ENCODE data around the gene RHBDD2. TPM values are rescaled to one million over a fixed set of nuclear protein-coding genes. Genes with fewer than 3 reads are reported as not detected.
"Not testable (repeated sequence)": the region's sequence is repeated elsewhere in the genome, so short reads cannot be mapped to it uniquely, and the experiment has no call there.

RHBDD2 gene
- total RNA-seq, 1 donor from 2014 or later, result 32.8 TPM

DNA sequence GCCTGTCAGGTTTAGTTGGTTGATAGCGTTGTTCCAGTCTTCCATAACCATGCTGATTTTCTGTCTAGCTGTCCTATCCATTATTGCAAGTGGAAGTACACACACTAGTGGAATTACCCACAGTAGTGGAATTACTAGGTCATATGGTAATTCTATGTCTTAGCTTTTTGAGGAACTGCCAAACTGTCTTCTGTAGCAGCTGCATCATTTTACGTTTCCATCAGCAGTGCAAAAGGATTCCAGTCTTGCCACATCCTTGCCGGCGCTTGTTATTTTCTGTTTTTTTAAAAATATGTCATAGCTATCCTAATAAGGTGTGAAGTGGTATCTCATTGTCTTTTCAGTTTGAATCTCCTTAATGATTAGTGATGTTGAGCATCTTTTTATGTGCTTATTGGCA lies 17.2 kb upstream of the RHBDD2 start:
- no peak for DNase-seq
- peaks cover 14% of the 10 kb centered on the region for H3K27me3 Mint-ChIP-seq
- H3K4me1 Mint-ChIP-seq, result no peaks in the 10 kb centered on the region
- TF ChIP-seq CTCF (IDR thresholded peaks at IDR 0.05), result no peak
- ATAC-seq (ENCODE audit: low read depth), result no peak
- H3K4me3 Mint-ChIP-seq, result no peak overlapping the region
- ChIA-PET CTCF (interaction anchor here (1.0 kb wide), 1 partner anchor 159 kb away, joined by 3 read pairs; no protein-coding TSS in a partner anchor), POLR2A (no interaction called here)
- no peaks in the 10 kb centered on the region for H3K36me3 Mint-ChIP-seq (ENCODE audit: low read depth)
- no peak overlapping the region for H3K27ac Mint-ChIP-seq
- intact Hi-C loops (cut with micrococcal nuclease), result no loop called here
- no peaks in the 10 kb centered on the region for H3K9me3 Mint-ChIP-seq

DNA sequence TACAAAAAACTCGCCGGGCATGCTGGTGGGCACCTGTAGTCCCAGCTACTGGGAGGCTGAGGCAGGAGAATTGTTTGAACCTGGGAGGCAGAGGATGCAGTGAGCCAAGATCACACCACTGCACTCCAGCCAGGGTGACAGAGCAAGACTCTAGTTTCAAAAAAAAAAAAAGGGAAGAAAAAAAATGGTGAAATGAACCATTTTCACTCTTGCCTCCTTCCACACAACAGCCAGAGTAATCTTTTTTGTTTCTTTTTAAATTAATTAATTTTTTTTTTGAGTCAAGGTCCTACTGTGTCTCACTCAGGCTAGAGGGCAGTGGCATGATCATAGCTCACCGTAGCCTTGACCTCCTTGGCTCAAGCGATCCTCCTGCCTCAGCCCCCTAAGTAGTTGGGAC lies 14.6 kb upstream of the RHBDD2 start:
- H3K36me3 Mint-ChIP-seq (ENCODE audit: low read depth); DNase-seq; H3K27ac Mint-ChIP-seq; intact Hi-C loops (cut with micrococcal nuclease); H3K4me3 Mint-ChIP-seq; H3K9me3 Mint-ChIP-seq; POLR2A ChIA-PET; H3K4me1 Mint-ChIP-seq; ATAC-seq (ENCODE audit: low read depth): not testable (repeated sequence)
- peaks cover 14% of the 10 kb centered on the region for H3K27me3 Mint-ChIP-seq
- CTCF ChIA-PET, result interaction anchor here (1.7 to 4.0 kb wide), 3 partner anchors 156 to 158 kb away, joined by 4 to 57 read pairs (median 6); no protein-coding TSS in a partner anchor

DNA sequence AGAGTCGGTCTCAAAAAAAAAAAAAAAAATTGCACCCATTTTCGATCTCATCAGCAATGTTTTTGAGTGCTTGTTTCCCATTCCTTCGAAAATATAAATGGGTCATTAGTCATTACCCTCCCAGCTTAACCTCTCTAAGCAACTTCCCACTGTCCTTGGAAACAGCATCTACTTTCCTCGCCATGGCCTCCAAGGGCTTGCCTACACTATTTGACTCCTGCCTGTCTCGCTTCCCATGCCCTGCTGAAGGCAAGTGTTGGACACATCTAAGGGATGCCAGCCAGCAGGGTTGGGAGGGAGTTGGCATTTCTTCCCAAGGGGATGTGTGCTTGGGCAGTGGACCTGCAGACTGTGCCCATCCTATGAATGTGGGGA lies 12.7 kb upstream of the RHBDD2 start:
- ATAC-seq (ENCODE audit: low read depth), result no peak
- ChIA-PET POLR2A (interaction anchor here (1.2 to 1.7 kb wide), 3 partner anchors 49 to 154 kb away, joined by 4 to 8 read pairs (median 6); partner anchors contain the start of gene POR), CTCF (interaction anchor here (1.8 to 4.0 kb wide), 3 partner anchors 144 to 157 kb away, joined by 4 to 57 read pairs (median 6); no protein-coding TSS in a partner anchor)
- TF ChIP-seq CTCF (IDR thresholded peaks at IDR 0.05), result no peak
- DNase-seq, result no peak
- Mint-ChIP-seq H3K27me3 (peaks cover 16% of the 10 kb centered on the region), H3K9me3 (no peaks in the 10 kb centered on the region), H3K27ac (no peak overlapping the region), H3K4me1 (no peaks in the 10 kb centered on the region), H3K4me3 (no peak overlapping the region), H3K36me3 (ENCODE audit: low read depth) (no peaks in the 10 kb centered on the region)
- intact Hi-C loops (cut with micrococcal nuclease), result no loop called here

DNA sequence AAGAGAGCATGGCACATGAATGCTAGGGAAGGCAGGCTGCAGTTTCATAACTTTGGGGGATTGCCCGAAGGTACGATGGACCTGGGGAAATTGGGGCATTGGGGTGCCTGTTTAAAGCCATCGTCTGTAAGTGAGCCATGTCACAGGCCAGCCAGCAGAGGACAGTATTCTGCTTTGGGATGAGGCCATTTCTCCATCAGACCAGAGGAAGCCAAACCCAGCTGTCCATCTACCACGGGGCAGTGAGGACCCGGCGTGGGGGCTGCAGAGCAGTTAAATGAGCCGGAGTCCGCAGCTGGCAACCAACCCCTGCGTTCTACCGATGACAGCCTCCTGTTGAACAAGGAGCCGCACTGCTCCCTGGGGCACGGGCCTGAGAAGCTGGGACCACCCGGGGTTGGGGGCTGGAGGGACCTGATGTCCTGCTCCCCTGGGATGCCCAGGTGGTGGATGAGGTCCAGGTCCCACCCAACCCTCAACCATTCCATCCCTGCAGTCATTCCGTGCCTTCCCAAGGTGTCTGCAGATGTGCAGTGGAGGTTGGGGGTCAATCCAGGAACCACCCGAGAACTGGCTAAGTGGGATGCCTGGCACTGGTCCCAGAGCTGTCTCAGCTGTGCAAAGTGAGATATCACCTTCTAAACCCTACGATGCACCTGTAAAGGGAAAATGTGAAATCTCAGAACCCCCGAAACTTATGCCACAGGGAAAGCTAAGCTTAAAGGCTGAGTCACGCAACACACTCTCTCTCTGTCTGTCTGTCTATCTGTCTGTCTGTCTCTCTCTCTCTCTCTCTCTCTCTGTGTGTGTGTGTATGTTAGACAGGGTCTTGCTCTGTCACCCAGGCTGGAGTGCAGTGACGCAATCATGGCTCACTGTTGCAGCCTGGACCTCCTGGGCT lies 12.1 kb upstream of the RHBDD2 start:
- intact Hi-C loops (cut with micrococcal nuclease), result no loop called here
- Mint-ChIP-seq H3K4me3 (no peak overlapping the region), H3K27ac (no peak overlapping the region), H3K4me1 (no peaks in the 10 kb centered on the region), H3K9me3 (no peaks in the 10 kb centered on the region), H3K27me3 (peaks cover 16% of the 10 kb centered on the region), H3K36me3 (ENCODE audit: low read depth) (no peaks in the 10 kb centered on the region)
- POLR2A ChIA-PET, result interaction anchor here (1.2 to 1.7 kb wide), 3 partner anchors 49 to 153 kb away, joined by 4 to 8 read pairs (median 6); partner anchors contain the start of gene POR
- CTCF ChIA-PET, result interaction anchor here (1.1 to 4.0 kb wide), 4 partner anchors 93 to 156 kb away, joined by 3 to 57 read pairs (median 5); no protein-coding TSS in a partner anchor
- no peak for TF ChIP-seq CTCF (IDR thresholded peaks at IDR 0.05)
- ATAC-seq (ENCODE audit: low read depth) (peak; percentile 69), DNase-seq (no peak)

DNA sequence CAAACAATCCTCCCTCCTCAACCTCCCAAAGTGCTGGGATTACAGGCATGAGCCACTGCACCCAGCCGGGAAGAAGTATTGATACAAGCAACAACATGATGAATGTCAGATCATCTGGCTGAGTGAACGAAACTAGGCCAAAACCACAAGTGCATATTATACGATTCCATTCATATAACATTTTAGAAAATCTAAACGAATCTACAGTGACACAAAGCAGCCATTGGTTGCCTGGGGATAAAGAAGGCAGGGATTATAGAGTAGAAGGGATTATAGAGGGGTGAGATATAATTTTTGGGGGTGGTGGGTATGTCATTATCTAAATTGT lies 11.5 kb upstream of the RHBDD2 start:
- ChIA-PET CTCF (interaction anchor here (1.1 to 4.0 kb wide), 3 partner anchors 92 to 153 kb away, joined by 3 to 57 read pairs (median 4); no protein-coding TSS in a partner anchor), POLR2A (interaction anchor here (1.7 kb wide), 1 partner anchor 48 kb away, joined by 8 read pairs; the partner anchor contains the start of gene POR)
- DNase-seq, result no peak
- intact Hi-C loops (cut with micrococcal nuclease), result no loop called here
- Mint-ChIP-seq H3K36me3 (ENCODE audit: low read depth) (no peaks in the 10 kb centered on the region), H3K4me3 (no peak overlapping the region), H3K9me3 (no peaks in the 10 kb centered on the region), H3K27ac (no peak overlapping the region), H3K27me3 (peaks cover 16% of the 10 kb centered on the region), H3K4me1 (no peaks in the 10 kb centered on the region)
- TF ChIP-seq CTCF (IDR thresholded peaks at IDR 0.05), result no peak
- no peak for ATAC-seq (ENCODE audit: low read depth)
